IMR-90 (cell line): Measurements from ENCODE around the gene TMCC1.

Source experiments
- CEBPB ChIP-seq: IDR thresholded peaks from 2 replicates; pipeline ENCODE4 v1.6.1; 2012; ENCODE audit warnings: low read depth, low read length, improper control_type of control experiment
- CHD1 ChIP-seq: IDR thresholded peaks from 2 replicates; pipeline ENCODE4 v1.6.1; 2012; ENCODE audit warnings: low read depth, low read length, improper control_type of control experiment
- MAFK ChIP-seq: IDR thresholded peaks from 2 replicates; pipeline ENCODE4 v1.6.1; 2012; ENCODE audit warnings: low read depth, low read length, improper control_type of control experiment
- MAZ ChIP-seq: IDR thresholded peaks from 2 replicates; pipeline ENCODE4 v1.6.1; 2012; ENCODE audit warnings: low read depth, mild to moderate bottlenecking, low read length, improper control_type of control experiment, moderate library complexity, borderline replicate concordance
- MXI1 ChIP-seq: IDR thresholded peaks from 2 replicates; pipeline ENCODE4 v1.6.1; 2012; ENCODE audit warnings: low read depth, mild to moderate bottlenecking, low read length, moderate library complexity, borderline replicate concordance
- POLR2A ChIP-seq: IDR thresholded peaks from 2 replicates; pipeline ENCODE4 v1.6.1; 2012; ENCODE audit warnings: mild to moderate bottlenecking, low read depth, low read length
- RAD21 ChIP-seq: IDR thresholded peaks from 2 replicates; pipeline ENCODE4 v1.6.1; 2012; ENCODE audit warnings: low read length, improper control_type of control experiment
- RCOR1 ChIP-seq: IDR thresholded peaks from 2 replicates; pipeline ENCODE4 v1.6.1; 2012; ENCODE audit warnings: mild to moderate bottlenecking, low read length, improper control_type of control experiment; ENCODE audit not compliant: insufficient replicate concordance
- RFX5 ChIP-seq: IDR thresholded peaks from 2 replicates; pipeline ENCODE4 v1.8.0; 2012; ENCODE audit warnings: low read depth, mild to moderate bottlenecking, low read length, moderate library complexity
- SMC3 ChIP-seq: fragments of 150-350 bp; IDR thresholded peaks from 2 replicates; pipeline ENCODE4 v1.6.1; 2016; ENCODE audit warnings: low read depth, mild to moderate bottlenecking, antibody characterized with exemption, low read length, moderate library complexity
- TF ChIP-seq, protein P1 (sequence below): conservative IDR thresholded peaks from 2 replicates; pipeline ENCODE4 v1.5.1; 2012; ENCODE audit warnings: mild to moderate bottlenecking, low read depth, low read length, improper control_type of control experiment
- TF ChIP-seq, protein P2 (sequence below): fragments of 150-350 bp; IDR thresholded peaks from 2 replicates; pipeline ENCODE4 v1.6.1; 2016; ENCODE audit warnings: low read depth, mild to moderate bottlenecking, low read length, moderate library complexity, borderline replicate concordance
- TF ChIP-seq, protein P3 (sequence below): fragments of 150-350 bp; IDR thresholded peaks from 2 replicates; pipeline ENCODE4 v1.6.1; 2017; ENCODE audit warnings: mild to moderate bottlenecking, antibody characterized with exemption, low read length, low read depth

DNA sequence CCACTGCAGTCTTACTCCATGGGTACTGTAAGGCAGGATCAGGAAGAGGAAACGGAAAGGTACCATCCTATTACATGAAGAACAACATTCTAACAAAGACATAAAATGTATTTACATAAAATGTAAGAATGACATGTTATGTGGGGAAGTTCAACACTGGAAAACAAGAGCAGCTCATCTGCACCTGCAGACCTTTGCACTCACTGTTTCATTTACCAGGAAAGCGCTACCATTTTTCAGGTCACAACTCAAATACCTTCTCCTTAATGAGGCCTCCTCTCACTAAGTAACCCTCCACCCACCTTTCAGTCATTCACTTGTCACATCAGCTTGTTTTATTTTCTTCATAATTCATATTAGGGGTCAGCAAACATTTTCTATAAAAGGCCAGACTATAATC lies 2.6 kb downstream of the TMCC1 start:
- TF ChIP-seq, protein P1, sequence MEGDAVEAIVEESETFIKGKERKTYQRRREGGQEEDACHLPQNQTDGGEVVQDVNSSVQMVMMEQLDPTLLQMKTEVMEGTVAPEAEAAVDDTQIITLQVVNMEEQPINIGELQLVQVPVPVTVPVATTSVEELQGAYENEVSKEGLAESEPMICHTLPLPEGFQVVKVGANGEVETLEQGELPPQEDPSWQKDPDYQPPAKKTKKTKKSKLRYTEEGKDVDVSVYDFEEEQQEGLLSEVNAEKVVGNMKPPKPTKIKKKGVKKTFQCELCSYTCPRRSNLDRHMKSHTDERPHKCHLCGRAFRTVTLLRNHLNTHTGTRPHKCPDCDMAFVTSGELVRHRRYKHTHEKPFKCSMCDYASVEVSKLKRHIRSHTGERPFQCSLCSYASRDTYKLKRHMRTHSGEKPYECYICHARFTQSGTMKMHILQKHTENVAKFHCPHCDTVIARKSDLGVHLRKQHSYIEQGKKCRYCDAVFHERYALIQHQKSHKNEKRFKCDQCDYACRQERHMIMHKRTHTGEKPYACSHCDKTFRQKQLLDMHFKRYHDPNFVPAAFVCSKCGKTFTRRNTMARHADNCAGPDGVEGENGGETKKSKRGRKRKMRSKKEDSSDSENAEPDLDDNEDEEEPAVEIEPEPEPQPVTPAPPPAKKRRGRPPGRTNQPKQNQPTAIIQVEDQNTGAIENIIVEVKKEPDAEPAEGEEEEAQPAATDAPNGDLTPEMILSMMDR = no peak
- TF ChIP-seq RAD21 = no peak
- TF ChIP-seq SMC3 = no peak
- no peak for TF ChIP-seq POLR2A
- no peak for TF ChIP-seq RFX5
- TF ChIP-seq CEBPB = no peak
- no peak for TF ChIP-seq RCOR1
- TF ChIP-seq, protein P2, sequence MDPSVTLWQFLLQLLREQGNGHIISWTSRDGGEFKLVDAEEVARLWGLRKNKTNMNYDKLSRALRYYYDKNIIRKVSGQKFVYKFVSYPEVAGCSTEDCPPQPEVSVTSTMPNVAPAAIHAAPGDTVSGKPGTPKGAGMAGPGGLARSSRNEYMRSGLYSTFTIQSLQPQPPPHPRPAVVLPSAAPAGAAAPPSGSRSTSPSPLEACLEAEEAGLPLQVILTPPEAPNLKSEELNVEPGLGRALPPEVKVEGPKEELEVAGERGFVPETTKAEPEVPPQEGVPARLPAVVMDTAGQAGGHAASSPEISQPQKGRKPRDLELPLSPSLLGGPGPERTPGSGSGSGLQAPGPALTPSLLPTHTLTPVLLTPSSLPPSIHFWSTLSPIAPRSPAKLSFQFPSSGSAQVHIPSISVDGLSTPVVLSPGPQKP = no peak
- no peak for TF ChIP-seq MAZ
- no peak for TF ChIP-seq MXI1
- no peak for TF ChIP-seq MAFK
- TF ChIP-seq CHD1 = no peak
- TF ChIP-seq, protein P3, sequence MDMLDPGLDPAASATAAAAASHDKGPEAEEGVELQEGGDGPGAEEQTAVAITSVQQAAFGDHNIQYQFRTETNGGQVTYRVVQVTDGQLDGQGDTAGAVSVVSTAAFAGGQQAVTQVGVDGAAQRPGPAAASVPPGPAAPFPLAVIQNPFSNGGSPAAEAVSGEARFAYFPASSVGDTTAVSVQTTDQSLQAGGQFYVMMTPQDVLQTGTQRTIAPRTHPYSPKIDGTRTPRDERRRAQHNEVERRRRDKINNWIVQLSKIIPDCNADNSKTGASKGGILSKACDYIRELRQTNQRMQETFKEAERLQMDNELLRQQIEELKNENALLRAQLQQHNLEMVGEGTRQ = no peak
